Adrenal gland (tissue), 5 donors: ENCODE data around the gene KMT2C.

ENCODE experiments used
- CTCF ChIP-seq, 6 experiments: fragments of 450-650 bp in 4 of 6; fragments of 200-600 bp in 2 of 6; sonication (generic) in 1 of 6; IDR thresholded peaks; 1 replicate in 5 of 6; 2 replicates in 1 of 6; pipeline versions ENCODE4 v1.5.1 to v1.8.0; 2016 to 2021; ENCODE audit warnings: antibody characterized with exemption in 6 of 6, mild to moderate bottlenecking in 2 of 6, moderate library complexity in 1 of 6
- POLR2A ChIP-seq, 2 donors: fragments of 450-650 bp; IDR thresholded peaks; one replicate each; pipeline ENCODE4 v1.6.1; 2017; ENCODE audit warnings: antibody characterized with exemption in 2 of 2, mild to moderate bottlenecking in 2 of 2, moderate library complexity in 1 of 2
- donor health status: DM: no; HTN: no; CAD: no.

DNA sequence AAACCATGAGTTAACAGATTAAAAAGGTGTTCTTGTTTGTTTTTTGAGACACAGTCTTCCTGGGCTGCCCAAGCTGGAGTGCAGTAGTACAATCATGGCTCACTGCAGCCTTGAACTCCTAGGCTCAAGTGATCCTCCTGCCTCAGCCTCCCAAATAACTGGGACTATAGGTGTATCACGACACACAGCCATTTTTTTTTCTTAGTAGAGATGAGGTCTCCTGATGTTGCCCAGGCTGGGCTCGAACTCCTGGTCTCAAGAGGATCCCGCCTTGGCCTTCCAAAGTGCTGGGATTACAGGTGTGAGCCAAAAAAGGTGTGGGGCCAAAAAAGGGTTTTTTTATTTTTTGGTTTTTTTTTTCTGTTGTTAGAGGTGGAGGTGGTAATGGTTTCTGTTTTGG, 29.3 kb downstream of the KMT2C start:
- no peak for TF ChIP-seq CTCF (IDR thresholded peaks at IDR 0.05)
- TF ChIP-seq POLR2A (IDR thresholded peaks at IDR 0.05): no peak
